HAP-1 (cell line): ENCODE results near the gene BTLA.
"Not testable (repeated sequence)": the region's sequence is repeated elsewhere in the genome, so short reads cannot be mapped to it uniquely, and the experiment has no call there.

Experiments
- DNase-seq, 2 experiments: peaks; one replicate each; pipeline ENCODE4 v3.0.0-alpha.2; 2016 to 2020; ENCODE audit warnings: low spot score in 2 of 2
- H3K27me3 ChIP-seq: fragments of 250-450 bp; sonication (Bioruptor Pico); 2 replicates; pipeline ENCODE4 v1.5.1; 2020; ENCODE audit warnings: low read depth, mild to moderate bottlenecking, moderate library complexity
- H3K36me3 ChIP-seq: fragments of 250-450 bp; sonication (Bioruptor Pico); replicated peaks from 2 replicates; pipeline ENCODE4 v1.5.1; 2020; ENCODE audit warnings: mild to moderate bottlenecking
- H3K4me1 ChIP-seq: fragments of 250-450 bp; sonication (Bioruptor Pico); 2 replicates; pipeline ENCODE4 v1.5.1; 2020; ENCODE audit warnings: mild to moderate bottlenecking
- H3K4me3 ChIP-seq: fragments of 250-450 bp; sonication (Bioruptor Pico); 2 replicates; pipeline ENCODE4 v1.5.1; 2020; ENCODE audit warnings: mild to moderate bottlenecking, moderate library complexity
- H3K9me3 ChIP-seq: fragments of 250-450 bp; sonication (Bioruptor Pico); 2 replicates; pipeline ENCODE4 v1.5.1; 2020; ENCODE audit warnings: mild to moderate bottlenecking, moderate library complexity
- in situ Hi-C: fragments of 300-500 bp; cut with MboI; formaldehyde crosslinking; loops from 3 replicates; pipeline ENCODE4 v1.14.3; 2020; ENCODE audit warnings: low sequenced_read_pairs, inconsistent platforms, mixed read lengths

BTLA gene

GRCh38 chr3:112498914-112499711 lies at the start of gene BTLA:
Gene BTLA (minus strand): TSS chr3:112499472. CDS start chr3:112499358, 114 bp downstream.
- in situ Hi-C loops: no loop called here
- Histone ChIP-seq H3K9me3 (no peaks in the 10 kb centered on the region), H3K36me3 (no peaks in the 10 kb centered on the region), H3K27me3 (no peaks in the 10 kb centered on the region; the same call in 1 of the 2 replicates), H3K4me1 (no peaks in the 10 kb centered on the region), H3K4me3 (no peak within 1 kb of the TSS)
- DNase-seq: no peak

GRCh38 chr3:112546216-112546759 lies 47.0 kb upstream of the BTLA start:
- Histone ChIP-seq H3K9me3 (no peaks in the 10 kb centered on the region), H3K27me3 (no peaks in the 10 kb centered on the region), H3K36me3 (peaks cover 36% of the 10 kb centered on the region), H3K4me3 (no peak overlapping the region), H3K4me1 (no peaks in the 10 kb centered on the region)
- DNase-seq: no peak
- in situ Hi-C loops: no loop called here

- peaks cover 28% of the 10 kb centered on the region for H3K36me3 ChIP-seq
- H3K27me3 ChIP-seq: no peaks in the 10 kb centered on the region
- no peaks in the 10 kb centered on the region for H3K4me1 ChIP-seq
- no peaks in the 10 kb centered on the region for H3K9me3 ChIP-seq
- DNase-seq: no peak
- in situ Hi-C loops: no loop called here
- H3K4me3 ChIP-seq: no peak overlapping the region
These were observed 40.8 kb upstream of the BTLA start for GRCh38 chr3:112539825-112540650.

- peak in 1 of 2 experiments; percentile 50 for DNase-seq
- no peaks in the 10 kb centered on the region for H3K9me3 ChIP-seq
- H3K36me3 ChIP-seq: peaks cover 26% of the 10 kb centered on the region
- no peak overlapping the region for H3K4me3 ChIP-seq
- in situ Hi-C loops: no loop called here
- H3K4me1 ChIP-seq: no peaks in the 10 kb centered on the region
- H3K27me3 ChIP-seq: no peaks in the 10 kb centered on the region
These were observed 32.1 kb upstream of the BTLA start for GRCh38 chr3:112531358-112531781.

GRCh38 chr3:112530573-112530972 lies 31.3 kb upstream of the BTLA start:
- DNase-seq: no peak
- Histone ChIP-seq H3K9me3 (no peaks in the 10 kb centered on the region), H3K36me3 (peaks cover 18% of the 10 kb centered on the region), H3K27me3 (no peaks in the 10 kb centered on the region), H3K4me1 (no peaks in the 10 kb centered on the region), H3K4me3 (no peak overlapping the region)
- in situ Hi-C loops: no loop called here

- not testable (repeated sequence) for H3K9me3 ChIP-seq, H3K36me3 ChIP-seq, H3K4me1 ChIP-seq, DNase-seq, H3K4me3 ChIP-seq, H3K27me3 ChIP-seq
- in situ Hi-C loops: loop anchor here (10.0 kb wide), 2 partner anchors 189 to 409 kb away; partner anchors contain the start of gene CD200
These were observed 24.9 kb upstream of the BTLA start for GRCh38 chr3:112524127-112524526.

GRCh38 chr3:112519424-112520001 lies 20.2 kb upstream of the BTLA start:
- no peaks in the 10 kb centered on the region for H3K27me3 ChIP-seq
- H3K4me3 ChIP-seq: no peak overlapping the region
- H3K9me3 ChIP-seq: no peaks in the 10 kb centered on the region
- no peaks in the 10 kb centered on the region for H3K36me3 ChIP-seq
- peak; percentile 45 to 67 for DNase-seq
- no peaks in the 10 kb centered on the region for H3K4me1 ChIP-seq
- in situ Hi-C loops: loop anchor here (10.0 kb wide), 2 partner anchors 185 to 405 kb away; partner anchors contain the start of gene CD200

- DNase-seq, H3K36me3 ChIP-seq, H3K27me3 ChIP-seq, in situ Hi-C loops, H3K4me1 ChIP-seq, H3K9me3 ChIP-seq, H3K4me3 ChIP-seq: not testable (repeated sequence)
These were observed 19.7 kb upstream of the BTLA start for GRCh38 chr3:112518970-112519369.

- Histone ChIP-seq H3K36me3 (no peaks in the 10 kb centered on the region), H3K4me3 (no peak overlapping the region), H3K4me1 (no peaks in the 10 kb centered on the region), H3K9me3 (peaks cover 5% of the 10 kb centered on the region; the same call in 1 of the 2 replicates), H3K27me3 (no peaks in the 10 kb centered on the region)
- no peak for DNase-seq
- in situ Hi-C loops: no loop called here
These were observed 15.4 kb upstream of the BTLA start for GRCh38 chr3:112514527-112515128.

GRCh38 chr3:112512320-112512719 lies 13.0 kb upstream of the BTLA start:
- DNase-seq: no peak
- no peak overlapping the region for H3K4me3 ChIP-seq
- in situ Hi-C loops: no loop called here
- no peaks in the 10 kb centered on the region for H3K36me3 ChIP-seq
- H3K4me1 ChIP-seq: no peaks in the 10 kb centered on the region
- H3K9me3 ChIP-seq: peaks cover 5% of the 10 kb centered on the region; the same call in 1 of the 2 replicates
- no peaks in the 10 kb centered on the region for H3K27me3 ChIP-seq

- Histone ChIP-seq H3K27me3 (no peaks in the 10 kb centered on the region), H3K4me1 (no peaks in the 10 kb centered on the region), H3K36me3 (no peaks in the 10 kb centered on the region), H3K9me3 (peaks cover 5% of the 10 kb centered on the region; the same call in 1 of the 2 replicates), H3K4me3 (no peak overlapping the region)
- in situ Hi-C loops: no loop called here
- DNase-seq: no peak
These were observed 9.6 kb upstream of the BTLA start for GRCh38 chr3:112508860-112509259.

GRCh38 chr3:112508261-112508660 lies 9.0 kb upstream of the BTLA start:
- in situ Hi-C loops: no loop called here

GRCh38 chr3:112505907-112506306 lies 6.6 kb upstream of the BTLA start:
- no peaks in the 10 kb centered on the region for H3K4me1 ChIP-seq
- in situ Hi-C loops: no loop called here
- no peaks in the 10 kb centered on the region for H3K36me3 ChIP-seq
- H3K4me3 ChIP-seq: no peak overlapping the region
- no peaks in the 10 kb centered on the region for H3K9me3 ChIP-seq
- DNase-seq: no peak
- H3K27me3 ChIP-seq: no peaks in the 10 kb centered on the region

More at GRCh38 chr3:112508261-112508660, 9.0 kb upstream of the BTLA start:
- peaks cover 5% of the 10 kb centered on the region; the same call in 1 of the 2 replicates for H3K9me3 ChIP-seq
- DNase-seq: no peak
- H3K27me3 ChIP-seq: no peaks in the 10 kb centered on the region
- H3K4me1 ChIP-seq: no peaks in the 10 kb centered on the region
- H3K36me3 ChIP-seq: no peaks in the 10 kb centered on the region
- H3K4me3 ChIP-seq: no peak overlapping the region
